Activated CD4-positive, alpha-beta T cell treated with anti-CD3 and anti-CD28 coated beads, Interleukin-2, amount 50 U/mL, for 4 hours (primary cell): ENCODE results near the gene GOLGA8G.
"Not testable (repeated sequence)": the region's sequence is repeated elsewhere in the genome, so short reads cannot be mapped to it uniquely, and the experiment has no call there.

Experiments used
- DNase-seq, 2 experiments: peaks; one replicate each; pipeline ENCODE4 v3.0.0-alpha.2; 2020

The GOLGA8G gene

GRCh38 chr15:28532954-28533353, at the start of gene GOLGA8G:
Gene GOLGA8G (minus strand): TSS chr15:28532971. CDS start chr15:28532909, 62 bp downstream.
- not testable (repeated sequence) for DNase-seq

- not testable (repeated sequence) for DNase-seq
Observed at GRCh38 chr15:28573351-28573750, 40.6 kb upstream of the GOLGA8G start.

- DNase-seq: not testable (repeated sequence)
Observed at GRCh38 chr15:28553268-28553667, 20.5 kb upstream of the GOLGA8G start, which contains the start of gene GOLGA6L25. Gene GOLGA6L25 (plus strand): TSS chr15:28553568. CDS start chr15:28553629, 61 bp downstream.

GRCh38 chr15:28515208-28515607, 17.6 kb downstream of the GOLGA8G start:
- DNase-seq: not testable (repeated sequence)

- DNase-seq: not testable (repeated sequence)
Observed at GRCh38 chr15:28514128-28514527, 18.6 kb downstream of the GOLGA8G start.

- DNase-seq: not testable (repeated sequence)
Observed at GRCh38 chr15:28508217-28508889, 24.4 kb downstream of the GOLGA8G start.

GRCh38 chr15:28481340-28481739, 51.4 kb downstream of the GOLGA8G start:
- DNase-seq: not testable (repeated sequence)
